NCI-H2107 (cell line): ENCODE data around the gene PYCR2.
A peak's percentile ranks its signal among the peaks of the same experiment; 100 is the strongest.
"Not testable (repeated sequence)": the region's sequence is repeated elsewhere in the genome, so short reads cannot be mapped to it uniquely, and the experiment has no call there.

Experiments used
- DNase-seq: peaks from one replicate; lab custom pipeline; 2025; lab: John Stamatoyannopoulos, UW

Gene PYCR2

GRCh38 chr1:225923692-225924555 lies at the start of gene PYCR2:
PYCR2 (minus strand) TSS chr1:225924250; CDS start chr1:225924110, 140 bp downstream.
- DNase-seq: peak; percentile 94

- peak; percentile 81 for DNase-seq
These were observed 49.1 kb upstream of the PYCR2 start for GRCh38 chr1:225973158-225973557.

GRCh38 chr1:225972344-225973152 lies 48.5 kb upstream of the PYCR2 start:
- no peak for DNase-seq

GRCh38 chr1:225970592-225971157 lies 46.6 kb upstream of the PYCR2 start:
- not testable (repeated sequence) for DNase-seq

- DNase-seq: not testable (repeated sequence)
These were observed 45.7 kb upstream of the PYCR2 start for GRCh38 chr1:225969751-225970150.

GRCh38 chr1:225965231-225965630 lies 41.2 kb upstream of the PYCR2 start:
- no peak for DNase-seq

GRCh38 chr1:225963735-225964530 lies 39.9 kb upstream of the PYCR2 start:
- DNase-seq: no peak

GRCh38 chr1:225962440-225962975 lies 38.5 kb upstream of the PYCR2 start:
- no peak for DNase-seq

- DNase-seq: no peak
These were observed 37.8 kb upstream of the PYCR2 start for GRCh38 chr1:225961659-225962439.

GRCh38 chr1:225958041-225958440 lies 34.0 kb upstream of the PYCR2 start:
- no peak for DNase-seq

GRCh38 chr1:225954753-225955152 lies 30.7 kb upstream of the PYCR2 start:
- DNase-seq: no peak

GRCh38 chr1:225953315-225953714 lies 29.3 kb upstream of the PYCR2 start:
- no peak for DNase-seq

GRCh38 chr1:225950905-225951497 lies 27.0 kb upstream of the PYCR2 start:
- no peak for DNase-seq

- DNase-seq: no peak
These were observed 25.0 kb upstream of the PYCR2 start for GRCh38 chr1:225949041-225949440.

- no peak for DNase-seq
These were observed 22.8 kb upstream of the PYCR2 start for GRCh38 chr1:225946803-225947202.

- DNase-seq: no peak
These were observed 22.1 kb upstream of the PYCR2 start for GRCh38 chr1:225946082-225946620.

- DNase-seq: no peak
These were observed 21.5 kb upstream of the PYCR2 start for GRCh38 chr1:225945564-225945963.

GRCh38 chr1:225944951-225945350 lies 20.9 kb upstream of the PYCR2 start:
- DNase-seq: no peak

GRCh38 chr1:225944387-225944786 lies 20.3 kb upstream of the PYCR2 start:
- DNase-seq: no peak

GRCh38 chr1:225943582-225943981 lies 19.5 kb upstream of the PYCR2 start:
- no peak for DNase-seq
